ENCODE results near the gene MTHFD1L. TPM values are rescaled to one million over a fixed set of nuclear protein-coding genes. Genes with fewer than 3 reads are reported as not detected.

MTHFD1L gene
- total and polyA plus RNA-seq, 3 donors from 2014 or later = 23.4 to 35.3 (median 29.5) TPM

DNA sequence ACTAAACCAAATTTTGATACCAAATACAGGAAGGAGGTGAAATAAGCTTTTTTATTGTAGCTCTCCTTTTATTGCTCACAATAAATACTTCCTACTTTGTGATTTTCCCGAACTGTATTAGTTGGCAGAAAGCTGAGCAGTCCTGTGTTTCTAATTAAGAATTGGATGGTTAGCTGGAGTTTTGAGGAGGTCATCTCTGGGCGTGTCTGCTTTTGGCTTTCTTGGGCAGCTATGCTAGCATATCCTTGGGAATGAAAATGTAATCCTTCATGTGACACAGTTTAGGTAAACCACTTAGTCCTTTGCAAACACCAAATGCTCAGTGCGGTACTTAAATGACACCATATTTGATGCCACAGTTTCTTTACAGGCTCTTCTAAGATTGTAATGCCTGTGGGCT lies 67.5 kb downstream of the MTHFD1L start:
- H3K4me3 ChIP-seq = no peak overlapping the region
- H3K27ac ChIP-seq = no peak overlapping the region
- intact Hi-C loops (cut with DNase I; ENCODE audit: low total_unique reads) = no loop called here
- no peaks in the 10 kb centered on the region for H3K9me3 ChIP-seq
- WGBS, 2 donors = 65 to 71% methylated on average over 3 of the region's 3 CpGs
- TF ChIP-seq POLR2A (IDR thresholded peaks at IDR 0.05) (no peak), CTCF (IDR thresholded peaks at IDR 0.05) (no peak)
- peaks cover 11% of the 10 kb centered on the region for H3K4me1 ChIP-seq
- no peak for DNase-seq
- H3K27me3 ChIP-seq = no peaks in the 10 kb centered on the region
- no peaks in the 10 kb centered on the region for H3K36me3 ChIP-seq (ENCODE audit: low read depth, missing control alignments)

GRCh38 chr6:150934380-150934779 lies 68.9 kb downstream of the MTHFD1L start:
- intact Hi-C loops (cut with DNase I; ENCODE audit: low total_unique reads) = no loop called here
- Histone ChIP-seq H3K9me3 (no peaks in the 10 kb centered on the region), H3K4me3 (no peak overlapping the region), H3K27me3 (no peaks in the 10 kb centered on the region), H3K4me1 (peaks cover 4% of the 10 kb centered on the region), H3K36me3 (ENCODE audit: low read depth, missing control alignments) (no peaks in the 10 kb centered on the region), H3K27ac (no peak overlapping the region)
- TF ChIP-seq CTCF (IDR thresholded peaks at IDR 0.05) (no peak), POLR2A (IDR thresholded peaks at IDR 0.05) (no peak)
- DNase-seq = no peak
- WGBS, 2 donors = 95 to 99% methylated on average over 4 of the region's 4 CpGs

- no peaks in the 10 kb centered on the region for H3K4me1 ChIP-seq
- no peaks in the 10 kb centered on the region for H3K9me3 ChIP-seq
- H3K27ac ChIP-seq = no peak overlapping the region
- no peaks in the 10 kb centered on the region for H3K27me3 ChIP-seq
- TF ChIP-seq POLR2A (IDR thresholded peaks at IDR 0.05) = no peak
- TF ChIP-seq CTCF (IDR thresholded peaks at IDR 0.05) = no peak
- no peak for DNase-seq
- H3K4me3 ChIP-seq = no peak overlapping the region
- WGBS, 2 donors = 92 to 93% methylated on average over 1 to 2 of the region's 2 CpGs
- intact Hi-C loops (cut with DNase I; ENCODE audit: low total_unique reads) = no loop called here
- no peaks in the 10 kb centered on the region for H3K36me3 ChIP-seq (ENCODE audit: low read depth, missing control alignments)
Measured at GRCh38 chr6:150936021-150936555, 70.6 kb downstream of the MTHFD1L start.

DNA sequence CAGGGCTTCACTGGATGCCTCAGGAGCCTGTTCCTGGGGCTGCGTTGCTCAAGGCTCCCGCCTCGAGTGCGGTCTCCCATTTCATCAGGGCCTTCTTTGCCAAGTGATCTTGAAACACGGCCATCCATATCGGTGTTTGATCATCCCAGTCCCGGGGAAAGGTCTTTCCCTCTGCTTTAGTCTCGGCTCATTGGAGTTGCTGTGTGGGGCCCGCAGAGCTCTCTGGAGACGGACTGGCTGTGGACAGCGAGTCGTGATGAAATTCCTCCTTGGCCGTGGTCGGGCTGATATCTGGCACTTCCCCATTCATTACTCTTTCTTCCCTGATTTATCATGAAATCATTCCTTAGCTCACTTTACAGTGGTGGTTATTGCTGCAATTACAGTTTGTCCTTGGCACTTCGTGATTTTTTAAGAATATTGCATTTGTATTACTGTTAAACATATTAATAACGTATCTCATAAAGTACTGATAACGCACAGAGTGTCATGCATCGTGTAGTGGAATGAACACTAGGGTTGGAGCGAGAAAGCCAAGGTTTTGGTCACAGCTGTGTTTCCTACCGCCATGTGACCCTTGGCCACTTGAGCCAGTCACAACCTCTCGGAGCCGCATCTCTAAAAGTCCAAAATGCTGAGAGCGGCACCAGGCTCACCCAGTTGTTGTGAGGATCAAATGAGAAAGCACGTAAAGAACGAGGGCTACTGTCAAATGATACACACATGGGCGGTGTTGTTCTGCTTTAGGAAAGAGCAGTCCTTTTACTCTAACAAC lies 71.8 kb downstream of the MTHFD1L start:
- no peak for TF ChIP-seq CTCF (IDR thresholded peaks at IDR 0.05)
- TF ChIP-seq POLR2A (IDR thresholded peaks at IDR 0.05) = no peak
- intact Hi-C loops (cut with DNase I; ENCODE audit: low total_unique reads) = no loop called here

GRCh38 chr6:150939399-150939798 lies 73.9 kb downstream of the MTHFD1L start:
- no peak for TF ChIP-seq CTCF (IDR thresholded peaks at IDR 0.05)
- no peak for TF ChIP-seq POLR2A (IDR thresholded peaks at IDR 0.05)
- Histone ChIP-seq H3K4me3 (no peak overlapping the region), H3K27me3 (no peaks in the 10 kb centered on the region), H3K27ac (no peak overlapping the region), H3K4me1 (no peaks in the 10 kb centered on the region), H3K9me3 (no peaks in the 10 kb centered on the region), H3K36me3 (ENCODE audit: low read depth, missing control alignments) (no peaks in the 10 kb centered on the region)
- intact Hi-C loops (cut with DNase I; ENCODE audit: low total_unique reads) = no loop called here
- WGBS, 2 donors = 92 to 96% methylated on average over 5 of the region's 5 CpGs
- no peak for DNase-seq

More for the DNA sequence above, 71.8 kb downstream of the MTHFD1L start:
- DNase-seq = no peak
- Histone ChIP-seq H3K36me3 (ENCODE audit: low read depth, missing control alignments) (no peaks in the 10 kb centered on the region), H3K9me3 (no peaks in the 10 kb centered on the region), H3K4me1 (no peaks in the 10 kb centered on the region), H3K27me3 (no peaks in the 10 kb centered on the region), H3K4me3 (no peak overlapping the region), H3K27ac (no peak overlapping the region)
- 79 to 82% methylated on average over 26 of the region's 26 CpGs for WGBS, 2 donors
